Heart right ventricle (tissue), 16 donors: ENCODE data around the gene PIP5KL1. TPM values are rescaled to one million over a fixed set of nuclear protein-coding genes. Genes with fewer than 3 reads are reported as not detected.

ENCODE experiments used
- ATAC-seq, 8 donors: fragments of 200-7000 bp; cut with Tn5 transposase; one replicate each; pipeline ENCODE4 v1.9.1; 2020; ENCODE audit warnings: mild to moderate bottlenecking in 8 of 8, moderate library complexity in 8 of 8, moderate number of reproducible peaks in 1 of 8
- DNase-seq, 2 donors: peaks; one replicate each; pipeline ENCODE4 v3.0.0-alpha.2; 2020
- H3K27ac ChIP-seq, 10 donors: fragments of 200-600 bp; sonication (generic) in 2 of 10; one replicate each; pipeline versions ENCODE4 v1.5.0 to v1.8.0; 2020 to 2022; ENCODE audit warnings: mild to moderate bottlenecking in 3 of 10
- H3K27me3 ChIP-seq, 7 donors: fragments of 200-600 bp; one replicate each; pipeline ENCODE4 v1.8.0; 2021 to 2022; ENCODE audit warnings: mild to moderate bottlenecking in 2 of 7
- H3K36me3 ChIP-seq, 9 donors: fragments of 200-600 bp; sonication (generic) in 1 of 9; one replicate each; pipeline versions ENCODE4 v1.5.0 to v1.8.0; 2020 to 2022; ENCODE audit warnings: mild to moderate bottlenecking in 2 of 9
- H3K4me1 ChIP-seq, 9 donors: fragments of 200-600 bp; sonication (generic) in 1 of 9; one replicate each; pipeline versions ENCODE4 v1.5.0 to v1.8.0; 2020 to 2022; ENCODE audit warnings: mild to moderate bottlenecking in 4 of 9
- H3K4me3 ChIP-seq, 10 donors: fragments of 200-600 bp; sonication (generic) in 2 of 10; one replicate each; pipeline versions ENCODE4 v1.5.0 to v1.8.0; 2020 to 2022; ENCODE audit warnings: mild to moderate bottlenecking in 7 of 10, moderate library complexity in 2 of 10
- H3K9me3 ChIP-seq, 11 donors: fragments of 200-600 bp in 10 of 11; sonication (generic) in 2 of 11; one replicate each; pipeline versions ENCODE4 v1.5.0 to v1.8.0; 2013 to 2022; ENCODE audit warnings: mild to moderate bottlenecking in 2 of 11, control low read depth in 1 of 11, moderate library complexity in 1 of 11
- WGBS, 2 donors: extraction: QIAGEN DNeasy Blood & Tissue Kit; methylation state at CpG; one replicate each; pipeline ENCODE4 v1.1.7; 2013; ENCODE audit warnings: inconsistent platforms in 1 of 2; 5-methylcytosine and 5-hydroxymethylcytosine counted together
- intact Hi-C, 10 donors: fragments of 100-400 bp; cut with DNase I; formaldehyde crosslinking; loops; one replicate each; pipeline versions ENCODE4 v1.11.1 to v1.14.2; 2022
- polyA plus RNA-seq, 2 donors: library from polyadenylated mRNA; stranded (reverse); fragments of 200-250 nt; gene quantifications; one replicate each; pipeline ENCODE4 v1.2.3, GENCODE V29; 2013
- total RNA-seq, 10 donors: library from RNA; stranded (reverse); fragmentation: NEBNext Ultra II Directional in 3 of 10; extraction: Animal tissue kit (Norgen Biotek cat#: 25700) in 3 of 10; gene quantifications; one replicate each; pipeline versions ENCODE4 v1.2.1 to v1.2.4, GENCODE V29; 2021 to 2023
- TF ChIP-seq, protein P1 (sequence below), 9 donors: fragments of 200-600 bp; sonication (generic) in 2 of 9; IDR thresholded peaks; one replicate each; pipeline versions ENCODE4 v1.5.0 to v1.8.0; 2021 to 2022; ENCODE audit warnings: antibody characterized with exemption in 9 of 9, mild to moderate bottlenecking in 5 of 9, moderate library complexity in 1 of 9
- donor health status: Arrhythmogenic right ventricular cardiomyopathy.
- donor health status: ischemic (EF 13 %, LVEDD 7.1; RV severe dilation, severe dysfunction).
- donor health status: healthy with polysubstance abuse.
- donor health status: DM: no; HTN: yes; CAD: no.
- donor health status: DM: no; HTN: no; CAD: no.
- donor health status: ischemic (EF 25% LVEDD 6.9; RV normal size, moderate dysfunction).
- donor health status: ischemic (EF 25% LVEDD 5.7; RV mildly dilated, moderate dysfunction).
- donor health status: healthy.
- donor health status: DM: yes; HTN: yes; CAD: no.
- donor health status: Ischemic cardiomyopathy.
- donor health status: ischemic (EF 35%, LVEDD 5.7; RV mildly dilated, moderate dysfunction).
- donor health status: nonischemic (EF 11% LVEDD 7.7; RV severe dilation, severe dysfunction).
- donor health status: DM: yes; HTN: yes; CAD: no.
- donor health status: PGD.
- donor health status: ischemic (EF 29% LVEDD 5.4; RV normal size, mild dysfunction).
- donor health status: nonischemic (EF 23%, LVEDD 6.1; RV moderate dilation, normal function).

Gene PIP5KL1
- total and polyA plus RNA-seq, 12 donors: 0.25 to 0.59 (median 0.46) TPM; not detected in 4

DNA sequence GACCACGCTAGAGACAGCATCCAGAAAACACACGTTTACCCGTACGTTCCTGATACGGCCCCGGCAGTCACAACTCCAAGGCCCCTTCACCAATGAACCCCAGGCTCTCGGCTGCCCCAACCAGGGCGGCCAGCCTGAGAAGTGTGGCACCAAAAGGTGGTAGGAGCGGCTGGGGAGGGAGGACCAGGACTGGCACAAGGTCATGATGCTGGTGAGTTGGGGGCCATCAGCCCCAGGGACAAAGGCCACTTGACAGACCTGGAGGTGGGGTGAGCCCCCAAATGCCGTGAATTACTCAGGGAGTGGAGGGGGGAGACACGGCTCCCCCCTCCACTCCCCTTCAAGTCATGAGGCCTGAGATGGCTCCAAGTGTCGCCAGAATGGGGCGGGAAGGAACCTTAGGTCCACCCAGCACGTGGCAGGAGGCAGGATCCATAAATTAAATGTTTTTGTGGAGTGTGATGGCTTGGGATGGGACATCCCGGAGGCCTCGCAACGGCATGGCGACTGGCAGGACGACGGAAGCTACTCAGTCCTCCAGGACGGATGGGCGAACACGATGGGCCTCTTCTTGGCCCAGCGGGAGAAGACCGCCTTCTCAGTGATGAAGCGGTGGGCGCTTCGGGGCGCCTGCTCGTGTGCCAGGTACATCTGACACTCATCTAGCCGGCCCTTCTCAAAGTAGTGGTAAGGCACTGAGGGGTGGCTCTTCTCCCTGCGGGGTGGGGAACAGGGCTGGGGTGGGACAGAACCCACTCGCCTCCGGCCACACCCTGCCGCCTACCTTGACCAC lies 22.5 kb downstream of the PIP5KL1 start:
- no peaks in the 10 kb centered on the region for H3K9me3 ChIP-seq
- intact Hi-C loops: no loop called here
- H3K36me3 ChIP-seq: peaks cover 0 to 54% (median 23%) of the 10 kb centered on the region in 9 donors
- H3K27me3 ChIP-seq: no peaks in the 10 kb centered on the region
- H3K4me1 ChIP-seq: peaks cover 19 to 49% (median 42%) of the 10 kb centered on the region in 9 donors
- TF ChIP-seq, protein P1, sequence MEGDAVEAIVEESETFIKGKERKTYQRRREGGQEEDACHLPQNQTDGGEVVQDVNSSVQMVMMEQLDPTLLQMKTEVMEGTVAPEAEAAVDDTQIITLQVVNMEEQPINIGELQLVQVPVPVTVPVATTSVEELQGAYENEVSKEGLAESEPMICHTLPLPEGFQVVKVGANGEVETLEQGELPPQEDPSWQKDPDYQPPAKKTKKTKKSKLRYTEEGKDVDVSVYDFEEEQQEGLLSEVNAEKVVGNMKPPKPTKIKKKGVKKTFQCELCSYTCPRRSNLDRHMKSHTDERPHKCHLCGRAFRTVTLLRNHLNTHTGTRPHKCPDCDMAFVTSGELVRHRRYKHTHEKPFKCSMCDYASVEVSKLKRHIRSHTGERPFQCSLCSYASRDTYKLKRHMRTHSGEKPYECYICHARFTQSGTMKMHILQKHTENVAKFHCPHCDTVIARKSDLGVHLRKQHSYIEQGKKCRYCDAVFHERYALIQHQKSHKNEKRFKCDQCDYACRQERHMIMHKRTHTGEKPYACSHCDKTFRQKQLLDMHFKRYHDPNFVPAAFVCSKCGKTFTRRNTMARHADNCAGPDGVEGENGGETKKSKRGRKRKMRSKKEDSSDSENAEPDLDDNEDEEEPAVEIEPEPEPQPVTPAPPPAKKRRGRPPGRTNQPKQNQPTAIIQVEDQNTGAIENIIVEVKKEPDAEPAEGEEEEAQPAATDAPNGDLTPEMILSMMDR (IDR thresholded peaks at IDR 0.05): no peak
- ATAC-seq (no peak), DNase-seq (no peak)
- no peak overlapping the region for H3K4me3 ChIP-seq
- H3K27ac ChIP-seq: no peak overlapping the region
- 87 to 93% methylated on average over 34 to 35 of the region's 35 CpGs for WGBS, 2 donors

DNA sequence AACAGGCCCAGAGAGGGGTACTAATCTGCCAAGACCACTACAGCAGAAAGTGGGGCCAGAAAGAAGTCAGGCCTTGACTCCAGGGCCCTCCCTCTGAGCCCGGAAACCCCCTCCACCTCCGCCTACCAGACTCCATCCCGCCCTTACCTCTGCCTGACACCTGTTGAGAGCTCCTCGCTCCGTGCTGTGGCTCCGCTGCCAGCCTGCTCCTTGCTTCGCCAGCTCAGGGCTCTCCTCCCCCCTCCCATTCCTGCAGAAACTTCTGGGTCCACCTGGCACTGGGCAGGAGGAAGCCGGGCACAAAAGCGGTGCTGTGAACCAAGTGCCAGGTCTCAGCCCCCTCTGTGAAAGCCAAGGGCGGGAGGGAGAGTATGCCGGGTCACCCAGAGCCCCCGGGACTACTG lies 24.8 kb downstream of the PIP5KL1 start:
- H3K9me3 ChIP-seq: no peaks in the 10 kb centered on the region
- intact Hi-C loops: no loop called here
- H3K27ac ChIP-seq: peak overlapping the region in 8 of 10 donors; percentile 30 to 89 (median 84)
- peak overlapping the region in 1 of 10 donors; percentile 46 for H3K4me3 ChIP-seq
- peaks cover 19 to 56% (median 43%) of the 10 kb centered on the region in 9 donors for H3K4me1 ChIP-seq
- DNase-seq (no peak), ATAC-seq (no peak)
- 85 to 87% methylated on average over 12 of the region's 12 CpGs for WGBS, 2 donors
- TF ChIP-seq, protein P1 (IDR thresholded peaks at IDR 0.05): no peak
- H3K36me3 ChIP-seq: peaks cover 0 to 32% (median 14%) of the 10 kb centered on the region in 9 donors
- H3K27me3 ChIP-seq: no peaks in the 10 kb centered on the region

DNA sequence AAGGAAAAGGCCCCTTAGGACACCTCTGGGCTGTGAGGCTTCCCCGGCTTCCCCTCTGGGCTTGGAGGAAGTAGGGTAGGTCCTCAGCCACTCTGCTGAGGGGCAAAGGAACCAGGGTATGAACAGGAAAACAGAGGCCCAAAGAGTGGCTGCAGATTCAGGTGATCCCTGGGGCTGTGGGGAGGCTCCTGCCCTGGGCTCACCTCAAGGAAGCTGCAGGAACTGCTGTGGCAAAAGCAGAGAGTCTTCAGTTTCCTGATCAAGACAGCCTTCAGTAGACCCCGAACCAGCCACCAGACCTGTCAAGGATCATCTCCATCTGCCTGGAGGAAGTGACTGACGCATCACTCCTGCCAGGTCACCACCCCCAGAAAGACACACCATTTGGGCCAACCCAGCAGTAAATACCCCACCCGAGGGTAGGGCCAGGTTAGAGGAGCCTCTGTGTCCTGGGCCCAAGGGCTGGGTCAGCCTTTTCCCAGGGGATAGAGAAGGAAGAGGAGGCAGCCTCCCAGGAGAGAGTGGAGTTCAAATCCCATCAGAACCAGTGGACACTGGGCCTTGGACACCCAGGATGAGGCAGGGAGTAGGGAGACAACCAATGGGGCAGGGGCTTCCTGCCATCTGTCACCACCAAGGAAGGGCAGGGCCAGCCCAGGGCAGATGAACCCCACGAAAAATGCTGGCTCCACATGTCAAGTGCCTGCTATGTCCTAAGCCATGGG lies 25.4 kb downstream of the PIP5KL1 start:
- H3K4me3 ChIP-seq: peak overlapping the region in 1 of 10 donors; percentile 46
- TF ChIP-seq, protein P1 (IDR thresholded peaks at IDR 0.05): no peak
- ATAC-seq (peak in 6 of 8 donors; percentile 3 to 20 (median 10)), DNase-seq (no peak)
- H3K9me3 ChIP-seq: no peaks in the 10 kb centered on the region
- peaks cover 0 to 25% (median 11%) of the 10 kb centered on the region in 9 donors for H3K36me3 ChIP-seq
- no peaks in the 10 kb centered on the region for H3K27me3 ChIP-seq
- H3K4me1 ChIP-seq: peaks cover 19 to 56% (median 42%) of the 10 kb centered on the region in 9 donors
- 68 to 73% methylated on average over 5 of the region's 5 CpGs for WGBS, 2 donors
- peak overlapping the region; percentile 57 to 89 (median 84) for H3K27ac ChIP-seq
- intact Hi-C loops: no loop called here

DNA sequence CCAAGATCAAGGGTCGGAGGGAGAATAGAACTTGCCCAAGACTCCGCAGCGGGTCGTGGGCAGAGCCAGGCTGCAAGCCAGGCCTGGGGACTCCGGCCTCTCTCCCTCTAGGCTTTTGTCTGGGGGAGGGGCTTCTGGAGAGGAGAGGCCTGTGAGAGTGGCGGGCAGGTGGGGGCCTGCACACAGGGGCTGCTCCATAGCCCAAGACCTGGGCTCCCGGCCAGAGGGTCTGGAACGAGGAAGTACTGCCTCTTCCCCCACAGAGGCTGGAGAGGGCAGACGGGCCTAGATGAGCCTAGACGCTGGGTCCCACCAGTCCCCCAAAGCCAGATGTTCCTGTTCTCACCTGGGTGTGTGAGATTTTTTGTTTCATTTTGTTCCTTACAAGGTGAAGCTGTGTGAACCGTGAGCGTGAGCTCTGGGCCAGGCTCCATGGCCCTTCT lies 26.0 kb downstream of the PIP5KL1 start:
- WGBS, 2 donors: 42 to 45% methylated on average over 12 of the region's 12 CpGs
- ATAC-seq (peak; percentile 12 to 40 (median 28)), DNase-seq (no peak)
- H3K36me3 ChIP-seq: peaks cover 0 to 20% (median 6%) of the 10 kb centered on the region in 9 donors
- H3K27me3 ChIP-seq: no peaks in the 10 kb centered on the region
- peak overlapping the region in 2 of 10 donors; percentile 15 to 46 for H3K4me3 ChIP-seq
- intact Hi-C loops: no loop called here
- H3K27ac ChIP-seq: peak overlapping the region; percentile 57 to 89 (median 84)
- no peaks in the 10 kb centered on the region for H3K9me3 ChIP-seq
- TF ChIP-seq, protein P1 (IDR thresholded peaks at IDR 0.05): no peak
- peaks cover 24 to 62% (median 47%) of the 10 kb centered on the region in 9 donors for H3K4me1 ChIP-seq
